CD14-positive monocyte (primary cell): ENCODE measurements around the gene GAPVD1. TPM values are rescaled to one million over a fixed set of nuclear protein-coding genes. Genes with fewer than 3 reads are reported as not detected.
A peak's percentile ranks its signal among the peaks of the same experiment; 100 is the strongest.

ENCODE experiments used
- DNase-seq, 3 donors: peaks; one replicate each; pipeline ENCODE4 v3.0.0-alpha.2; 2011 to 2022
- H2AFZ ChIP-seq: 2 replicates; pipeline ENCODE4 v1.6.0; 2012; ENCODE audit warnings: mild to moderate bottlenecking, low read depth, low read length, inconsistent platforms; ENCODE audit not compliant: insufficient read depth, poor library complexity, severe bottlenecking
- H3K27ac ChIP-seq, 2 donors: 1 replicate in 1 of 2; 2 replicates in 1 of 2; pipeline ENCODE4 v1.5.1; 2012 to 2013; ENCODE audit warnings: low read length in 2 of 2, control low read depth in 1 of 2, inconsistent platforms in 1 of 2, low read depth in 1 of 2, mild to moderate bottlenecking in 1 of 2
- H3K27me3 ChIP-seq, 2 donors: one replicate each; pipeline versions ENCODE4 v1.6.0 to v1.6.1; 2011 to 2013; ENCODE audit warnings: low read length in 2 of 2; ENCODE audit not compliant: control insufficient read depth in 2 of 2, insufficient read depth in 2 of 2
- H3K36me3 ChIP-seq, 2 donors: replicated peaks in 1 of 2; 1 replicate in 1 of 2; 2 replicates in 1 of 2; pipeline versions ENCODE4 v1.5.1 to v1.6.1; 2012 to 2013; ENCODE audit warnings: low read length in 2 of 2, control low read depth in 1 of 2, inconsistent platforms in 1 of 2, mild to moderate bottlenecking in 1 of 2; ENCODE audit not compliant: insufficient read depth in 2 of 2, control insufficient read depth in 1 of 2
- H3K4me1 ChIP-seq, 2 donors: 1 replicate in 1 of 2; 2 replicates in 1 of 2; pipeline versions ENCODE4 v1.5.1 to v1.6.1; 2012 to 2013; ENCODE audit warnings: low read length in 2 of 2, control low read depth in 1 of 2, inconsistent platforms in 1 of 2, mild to moderate bottlenecking in 1 of 2, moderate library complexity in 1 of 2; ENCODE audit not compliant: insufficient read depth in 2 of 2, control insufficient read depth in 1 of 2
- H3K4me2 ChIP-seq: replicated peaks from 2 replicates; pipeline ENCODE3; 2012; ENCODE audit warnings: low read length, moderate library complexity, mild to moderate bottlenecking; ENCODE audit not compliant: poor library complexity, severe bottlenecking; ENCODE audit errors: extremely low read depth
- H3K4me3 ChIP-seq, 3 experiments: fragments of 200-600 bp in 1 of 3; sonication (generic) in 1 of 3; replicated peaks in 1 of 3; 1 replicate in 2 of 3; 2 replicates in 1 of 3; pipeline ENCODE4 v1.5.1; 2011 to 2013; ENCODE audit warnings: low read length in 3 of 3, mild to moderate bottlenecking in 3 of 3, control low read depth in 2 of 3, low read depth in 2 of 3, inconsistent platforms in 1 of 3, moderate library complexity in 1 of 3
- H3K79me2 ChIP-seq: 2 replicates; pipeline ENCODE4 v1.6.0; 2012; ENCODE audit warnings: mild to moderate bottlenecking, control low read depth, inconsistent platforms, low read length, moderate library complexity; ENCODE audit not compliant: insufficient read depth
- H3K9ac ChIP-seq: 2 replicates; pipeline ENCODE4 v1.6.0; 2017; ENCODE audit warnings: low read length, mild to moderate bottlenecking; ENCODE audit not compliant: insufficient read depth, poor library complexity, severe bottlenecking
- H3K9me3 ChIP-seq, 2 donors: replicated peaks in 1 of 2; 1 replicate in 1 of 2; 2 replicates in 1 of 2; pipeline versions ENCODE4 v1.5.1 to v1.6.1; 2012 to 2013; ENCODE audit warnings: low read length in 2 of 2, control low read depth in 1 of 2; ENCODE audit not compliant: control insufficient read depth in 1 of 2, insufficient read depth in 1 of 2
- H4K20me1 ChIP-seq: 2 replicates; pipeline ENCODE4 v1.6.0; 2012; ENCODE audit warnings: mild to moderate bottlenecking, low read length, control low read depth, moderate library complexity; ENCODE audit not compliant: insufficient read depth
- H3K27ac Mint-ChIP-seq, 7 donors: one replicate each; pipeline ENCODE4 v1.8.0; 2020; ENCODE audit warnings: mild to moderate bottlenecking in 7 of 7, mixed read lengths in 7 of 7, moderate library complexity in 6 of 7, inconsistent platforms in 2 of 7
- H3K27me3 Mint-ChIP-seq, 3 donors: one replicate each; pipeline ENCODE4 v1.8.0; 2021 to 2022; ENCODE audit warnings: low read depth in 3 of 3, mild to moderate bottlenecking in 3 of 3, mixed read lengths in 3 of 3, moderate library complexity in 3 of 3, inconsistent platforms in 1 of 3
- H3K36me3 Mint-ChIP-seq, 2 donors: one replicate each; pipeline ENCODE4 v1.8.0; 2020; ENCODE audit warnings: mixed read lengths in 2 of 2, inconsistent platforms in 1 of 2, mild to moderate bottlenecking in 1 of 2
- H3K4me1 Mint-ChIP-seq: one replicate; pipeline ENCODE4 v1.8.0; 2020; ENCODE audit warnings: mild to moderate bottlenecking, mixed read lengths
- H3K4me3 Mint-ChIP-seq, 2 donors: one replicate each; pipeline ENCODE4 v1.8.0; 2020; ENCODE audit warnings: mild to moderate bottlenecking in 2 of 2, mixed read lengths in 2 of 2, moderate library complexity in 1 of 2
- H3K9me3 Mint-ChIP-seq, 7 donors: one replicate each; pipeline ENCODE4 v1.8.0; 2020 to 2022; ENCODE audit warnings: mixed read lengths in 7 of 7, mild to moderate bottlenecking in 6 of 7, moderate library complexity in 6 of 7, inconsistent platforms in 2 of 7
- WGBS: methylation state at CpG from one replicate; pipeline ENCODE4 v1.1.5; 2013; ENCODE audit warnings: missing lambda C conversion rate; ENCODE audit not compliant: insufficient coverage; 5-methylcytosine and 5-hydroxymethylcytosine counted together
- intact Hi-C, 2 donors: fragments of 100-400 bp; cut with micrococcal nuclease; formaldehyde crosslinking; loops; one replicate each; pipeline versions ENCODE4 v1.15.0 to v1.15.1; 2023
- polyA plus RNA-seq, 3 donors: library from polyadenylated mRNA; depleted of rRNA in 1 of 3; unstranded in 2 of 3; stranded (reverse) in 1 of 3; fragments of 300-500 nt in 2 of 3; fragments of >200 nt in 1 of 3; fragmentation: Illumina TruSeq in 2 of 3; gene quantifications; 1 replicate in 2 of 3; 2 replicates in 1 of 3; pipeline ENCODE4 v1.2.3, GENCODE V29; 2012 to 2021
- TF ChIP-seq, protein P1 (sequence below): fragments of 200-600 bp; IDR thresholded peaks from one replicate; pipeline ENCODE4 v1.8.0; 2022; ENCODE audit warnings: antibody characterized with exemption, mild to moderate bottlenecking

The GAPVD1 gene
- polyA plus RNA-seq, 3 donors = 18.7 to 49.2 (median 30.5) TPM

DNA sequence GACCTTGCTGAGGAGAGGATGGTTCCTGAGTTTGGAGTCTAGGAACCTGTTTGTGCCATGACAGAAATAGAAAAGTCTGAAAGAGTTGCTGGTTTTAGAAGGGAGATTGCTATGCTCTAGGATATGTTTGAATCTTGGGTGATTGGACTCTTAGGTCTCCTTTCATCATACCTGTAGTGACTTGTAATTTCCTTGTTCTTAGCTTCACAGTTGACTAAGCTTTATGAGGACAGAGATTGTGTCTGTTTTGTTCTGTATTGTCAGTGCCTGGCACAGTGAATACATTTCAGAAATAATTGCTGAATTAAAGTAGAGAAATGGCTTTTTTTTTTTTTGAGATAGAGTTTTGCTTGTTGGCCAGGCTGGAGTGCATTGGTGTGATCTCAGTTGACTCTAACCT, 31.5 kb downstream of the GAPVD1 start:
- peaks cover 0 to 2% (median 0%) of the 10 kb centered on the region in 7 donors for H3K9me3 Mint-ChIP-seq
- Histone ChIP-seq H3K27ac (no peak overlapping the region), H3K9me3 (no peaks in the 10 kb centered on the region), H3K27me3 (no peaks in the 10 kb centered on the region), H3K36me3 (peaks cover 17 to 50% of the 10 kb centered on the region in 2 donors), H3K4me3 (no peak overlapping the region), H3K9ac (no peak overlapping the region), H3K4me2 (no peak overlapping the region), H4K20me1 (peaks cover 97% of the 10 kb centered on the region), H2AFZ (no peak overlapping the region), H3K79me2 (peaks cover 90% of the 10 kb centered on the region), H3K4me1 (no peaks in the 10 kb centered on the region)
- H3K36me3 Mint-ChIP-seq = peaks cover 3 to 21% of the 10 kb centered on the region in 2 donors
- H3K4me3 Mint-ChIP-seq = no peak overlapping the region
- TF ChIP-seq, protein P1, sequence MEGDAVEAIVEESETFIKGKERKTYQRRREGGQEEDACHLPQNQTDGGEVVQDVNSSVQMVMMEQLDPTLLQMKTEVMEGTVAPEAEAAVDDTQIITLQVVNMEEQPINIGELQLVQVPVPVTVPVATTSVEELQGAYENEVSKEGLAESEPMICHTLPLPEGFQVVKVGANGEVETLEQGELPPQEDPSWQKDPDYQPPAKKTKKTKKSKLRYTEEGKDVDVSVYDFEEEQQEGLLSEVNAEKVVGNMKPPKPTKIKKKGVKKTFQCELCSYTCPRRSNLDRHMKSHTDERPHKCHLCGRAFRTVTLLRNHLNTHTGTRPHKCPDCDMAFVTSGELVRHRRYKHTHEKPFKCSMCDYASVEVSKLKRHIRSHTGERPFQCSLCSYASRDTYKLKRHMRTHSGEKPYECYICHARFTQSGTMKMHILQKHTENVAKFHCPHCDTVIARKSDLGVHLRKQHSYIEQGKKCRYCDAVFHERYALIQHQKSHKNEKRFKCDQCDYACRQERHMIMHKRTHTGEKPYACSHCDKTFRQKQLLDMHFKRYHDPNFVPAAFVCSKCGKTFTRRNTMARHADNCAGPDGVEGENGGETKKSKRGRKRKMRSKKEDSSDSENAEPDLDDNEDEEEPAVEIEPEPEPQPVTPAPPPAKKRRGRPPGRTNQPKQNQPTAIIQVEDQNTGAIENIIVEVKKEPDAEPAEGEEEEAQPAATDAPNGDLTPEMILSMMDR = no peak
- H3K27ac Mint-ChIP-seq = no peak overlapping the region
- H3K4me1 Mint-ChIP-seq = no peaks in the 10 kb centered on the region
- intact Hi-C loops = no loop called here
- DNase-seq = no peak
- H3K27me3 Mint-ChIP-seq = no peaks in the 10 kb centered on the region

- H3K4me3 Mint-ChIP-seq = no peak overlapping the region
- Histone ChIP-seq H3K36me3 (peaks cover 14 to 45% of the 10 kb centered on the region in 2 donors), H3K4me2 (no peak overlapping the region), H3K27me3 (no peaks in the 10 kb centered on the region), H3K79me2 (peaks cover 78% of the 10 kb centered on the region), H4K20me1 (peaks cover 88% of the 10 kb centered on the region), H3K9me3 (no peaks in the 10 kb centered on the region), H2AFZ (no peak overlapping the region), H3K9ac (no peak overlapping the region), H3K4me1 (no peaks in the 10 kb centered on the region), H3K4me3 (no peak overlapping the region), H3K27ac (no peak overlapping the region)
- H3K36me3 Mint-ChIP-seq = peaks cover 12 to 41% of the 10 kb centered on the region in 2 donors
- TF ChIP-seq, protein P1 = no peak
- no peaks in the 10 kb centered on the region for H3K4me1 Mint-ChIP-seq
- WGBS = no CpG with 5 or more reads among the region's 5 CpGs
- H3K27me3 Mint-ChIP-seq = no peaks in the 10 kb centered on the region
- intact Hi-C loops = no loop called here
- no peak for DNase-seq
- H3K27ac Mint-ChIP-seq = peak overlapping the region in 2 of 7 donors; percentile 21 to 76
- H3K9me3 Mint-ChIP-seq = peaks cover 0 to 2% (median 0%) of the 10 kb centered on the region in 7 donors
Measured at GRCh38 chr9:125295657-125296056, 34.0 kb downstream of the GAPVD1 start.
